Spinal cord (tissue), 4 donors: Measurements from ENCODE around the gene SPESP1. TPM values are rescaled to one million over a fixed set of nuclear protein-coding genes. Genes with fewer than 3 reads are reported as not detected.

ENCODE experiments used
- polyA plus RNA-seq, 2 donors: library from polyadenylated mRNA; unstranded; fragments of 120-200 nt; gene quantifications; one replicate each; pipeline ENCODE4 v1.2.1, GENCODE V29; 2013; ENCODE audit not compliant: insufficient read length in 2 of 2
- total RNA-seq, 2 donors: library from RNA; depleted of rRNA in 1 of 2; stranded (reverse); fragments of 120-200 nt in 1 of 2; fragments of >200 nt in 1 of 2; gene quantifications; one replicate each; pipeline versions ENCODE4 v1.2.3 to v1.2.4, GENCODE V29; 2013 to 2014

SPESP1 gene
- total and polyA plus RNA-seq, 4 donors = 2.4 to 7.6 (median 4.2) TPM

Other genes starting within 250 kb of the SPESP1 start
- 10 to 100 TPM; 71.4 to 81.3 TPM for gene ANP32A, start 109.6 kb upstream of the SPESP1 start, total RNA-seq
- 100 to 1,000 TPM; 155 to 167 TPM for gene ANP32A, start 109.6 kb upstream of the SPESP1 start, polyA plus RNA-seq
- under 1 TPM; 0.20 to 0.22 TPM for gene NOX5, start 84.2 kb downstream of the SPESP1 start, total RNA-seq
- gene NOX5, start 84.2 kb downstream of the SPESP1 start, polyA plus RNA-seq = under 1 TPM; 0.22 to 0.81 TPM
- gene GLCE, start 230.1 kb downstream of the SPESP1 start, total RNA-seq = 10 to 100 TPM; 59.7 to 71.0 TPM
- gene GLCE, start 230.1 kb downstream of the SPESP1 start, polyA plus RNA-seq = 10 to 100 TPM; 24.0 to 25.6 TPM